Neural progenitor cell (in vitro differentiated cells): Measurements from ENCODE around the gene CFAP54. TPM values are rescaled to one million over a fixed set of nuclear protein-coding genes. Genes with fewer than 3 reads are reported as not detected.
A peak's percentile ranks its signal among the peaks of the same experiment; 100 is the strongest.

Source experiments
- DNase-seq: peaks from one replicate; pipeline ENCODE4 v3.0.0-alpha.2; 2016; ENCODE audit warnings: low spot score
- H2AFZ ChIP-seq: fragments of 200-600 bp; sonication (generic); replicated peaks from 2 replicates; pipeline ENCODE4 v1.6.1; 2016; ENCODE audit warnings: antibody characterized with exemption
- H3F3A ChIP-seq: fragments of 200-600 bp; sonication (generic); 2 replicates; pipeline ENCODE4 v1.6.1; 2016; ENCODE audit warnings: antibody characterized with exemption, low read depth
- H3K27ac ChIP-seq: fragments of 200-600 bp; sonication (generic); 2 replicates; pipeline ENCODE4 v1.5.1; 2016; ENCODE audit warnings: mild to moderate bottlenecking
- H3K27me3 ChIP-seq: fragments of 200-600 bp; sonication (generic); 2 replicates; pipeline ENCODE4 v1.6.1; 2016; ENCODE audit warnings: mild to moderate bottlenecking, moderate library complexity
- H3K36me3 ChIP-seq: fragments of 200-600 bp; sonication (generic); 2 replicates; pipeline ENCODE4 v1.5.1; 2016
- H3K4me1 ChIP-seq: fragments of 200-600 bp; sonication (generic); 2 replicates; pipeline ENCODE4 v1.6.1; 2016; ENCODE audit warnings: mixed run types
- H3K4me2 ChIP-seq: fragments of 200-600 bp; sonication (generic); 2 replicates; pipeline ENCODE4 v1.6.1; 2016
- H3K4me3 ChIP-seq: fragments of 200-600 bp; sonication (generic); 2 replicates; pipeline ENCODE4 v1.5.1; 2016
- H3K79me2 ChIP-seq: fragments of 200-600 bp; sonication (generic); 2 replicates; pipeline ENCODE4 v1.6.1; 2016; ENCODE audit warnings: low read depth
- H3K9ac ChIP-seq: fragments of 200-600 bp; sonication (generic); 2 replicates; pipeline ENCODE4 v1.6.1; 2016
- H3K9me3 ChIP-seq: fragments of 200-600 bp; sonication (generic); 2 replicates; pipeline ENCODE4 v1.5.1; 2016; ENCODE audit warnings: low read depth
- H4K20me1 ChIP-seq: fragments of 200-600 bp; sonication (generic); 2 replicates; pipeline ENCODE4 v1.6.1; 2016; ENCODE audit warnings: low read depth
- H3K27ac Mint-ChIP-seq: 3 replicates; pipeline ENCODE4 v1.8.0; 2021; ENCODE audit warnings: mixed read lengths
- H3K27me3 Mint-ChIP-seq: 2 replicates; pipeline ENCODE4 v1.8.0; 2022; ENCODE audit warnings: low read depth, mild to moderate bottlenecking, inconsistent platforms, moderate library complexity, mixed read lengths; ENCODE audit not compliant: insufficient read depth
- H3K36me3 Mint-ChIP-seq: 3 replicates; pipeline ENCODE4 v1.8.0; 2021; ENCODE audit warnings: mixed read lengths
- H3K4me1 Mint-ChIP-seq: 3 replicates; pipeline ENCODE4 v1.8.0; 2021; ENCODE audit warnings: mixed read lengths
- H3K4me3 Mint-ChIP-seq: 3 replicates; pipeline ENCODE4 v1.8.0; 2021; ENCODE audit warnings: mild to moderate bottlenecking, moderate library complexity, mixed read lengths
- H3K9me3 Mint-ChIP-seq: 3 replicates; pipeline ENCODE4 v1.8.0; 2020; ENCODE audit warnings: mixed read lengths
- CTCF ChIP-seq: fragments of 200-600 bp; sonication (generic); IDR thresholded peaks from 2 replicates; pipeline ENCODE4 v1.5.1; 2017; ENCODE audit warnings: antibody characterized with exemption, mild to moderate bottlenecking
- EZH2 ChIP-seq: fragments of 200-600 bp; sonication (generic); IDR thresholded peaks from 2 replicates; pipeline ENCODE4 v1.6.1; 2017; ENCODE audit warnings: antibody characterized with exemption, mild to moderate bottlenecking, moderate library complexity
- EZH2phosphoT487 ChIP-seq: fragments of 200-600 bp; sonication (generic); IDR thresholded peaks from 2 replicates; pipeline ENCODE4 v1.6.1; 2017; ENCODE audit warnings: antibody characterized with exemption
- total RNA-seq: library from RNA; depleted of rRNA; stranded (reverse); fragments of >200 nt; gene quantifications from 2 replicates; pipeline ENCODE4 v1.2.3, GENCODE V29; 2015; ENCODE audit warnings: low replicate concordance

CFAP54 gene
- total RNA-seq, 1 donor from 2014 or later: 4.2 TPM

- Mint-ChIP-seq H3K27ac (peak overlapping the region; percentile 50), H3K36me3 (peaks cover 9% of the 10 kb centered on the region)
These were observed 324.8 kb downstream of the CFAP54 start for GRCh38 chr12:96814200-96814599.

GRCh38 chr12:96821592-96821991 is 332.2 kb downstream of the CFAP54 start:
- TF ChIP-seq EZH2phosphoT487 (no peak), CTCF (no peak), EZH2 (no peak)
- H3K36me3 Mint-ChIP-seq: peaks cover 9% of the 10 kb centered on the region
- DNase-seq: no peak
- H3K9me3 Mint-ChIP-seq: peaks cover 17% of the 10 kb centered on the region
- no peak overlapping the region for H3K27ac Mint-ChIP-seq
- no peak overlapping the region for H3K4me3 Mint-ChIP-seq
- Histone ChIP-seq H3F3A (peaks cover 16% of the 10 kb centered on the region), H2AFZ (no peak overlapping the region), H3K9me3 (peaks cover 11% of the 10 kb centered on the region), H3K36me3 (no peaks in the 10 kb centered on the region), H3K9ac (no peak overlapping the region), H4K20me1 (no peaks in the 10 kb centered on the region), H3K27me3 (no peaks in the 10 kb centered on the region), H3K4me2 (no peak overlapping the region), H3K79me2 (no peaks in the 10 kb centered on the region), H3K4me3 (no peak overlapping the region), H3K4me1 (no peaks in the 10 kb centered on the region), H3K27ac (no peak overlapping the region)
- H3K27me3 Mint-ChIP-seq: peaks cover 3% of the 10 kb centered on the region
- no peaks in the 10 kb centered on the region for H3K4me1 Mint-ChIP-seq

More at GRCh38 chr12:96814200-96814599, 324.8 kb downstream of the CFAP54 start:
- Mint-ChIP-seq H3K27me3 (peaks cover 5% of the 10 kb centered on the region), H3K4me1 (peaks cover 34% of the 10 kb centered on the region), H3K4me3 (no peak overlapping the region), H3K9me3 (peaks cover 17% of the 10 kb centered on the region)
- Histone ChIP-seq H3K4me3 (no peak overlapping the region), H3K27me3 (no peaks in the 10 kb centered on the region), H3K9ac (no peak overlapping the region), H3K27ac (no peak overlapping the region), H2AFZ (no peak overlapping the region), H3K36me3 (no peaks in the 10 kb centered on the region), H4K20me1 (no peaks in the 10 kb centered on the region), H3K4me2 (no peak overlapping the region), H3K79me2 (no peaks in the 10 kb centered on the region), H3K9me3 (peaks cover 5% of the 10 kb centered on the region), H3K4me1 (peaks cover 31% of the 10 kb centered on the region), H3F3A (peaks cover 31% of the 10 kb centered on the region)
- DNase-seq: no peak
- TF ChIP-seq EZH2phosphoT487 (no peak), CTCF (no peak), EZH2 (no peak)

- Histone ChIP-seq H3K27ac (no peak overlapping the region), H3K9me3 (peaks cover 11% of the 10 kb centered on the region), H3K4me2 (no peak overlapping the region), H3F3A (peaks cover 22% of the 10 kb centered on the region), H2AFZ (peak overlapping the region; percentile 13), H3K27me3 (no peaks in the 10 kb centered on the region), H3K9ac (no peak overlapping the region), H4K20me1 (no peaks in the 10 kb centered on the region), H3K4me3 (no peak overlapping the region), H3K36me3 (no peaks in the 10 kb centered on the region), H3K4me1 (no peaks in the 10 kb centered on the region), H3K79me2 (no peaks in the 10 kb centered on the region)
- Mint-ChIP-seq H3K9me3 (peaks cover 17% of the 10 kb centered on the region), H3K4me3 (no peak overlapping the region), H3K4me1 (no peaks in the 10 kb centered on the region), H3K27me3 (peaks cover 3% of the 10 kb centered on the region), H3K36me3 (peaks cover 7% of the 10 kb centered on the region), H3K27ac (no peak overlapping the region)
- DNase-seq: no peak
- TF ChIP-seq EZH2phosphoT487: no peak
- no peak for TF ChIP-seq CTCF
- no peak for TF ChIP-seq EZH2
These were observed 333.3 kb downstream of the CFAP54 start for GRCh38 chr12:96822641-96823040.
